Ectodermal cell (in vitro differentiated cells): ENCODE measurements around the gene HK2.
"Not testable (repeated sequence)": the region's sequence is repeated elsewhere in the genome, so short reads cannot be mapped to it uniquely, and the experiment has no call there.

Source experiments
- H3K27ac ChIP-seq: 2 replicates; pipeline ENCODE4 v1.7.0; 2013; ENCODE audit warnings: mild to moderate bottlenecking, low read depth, low read length; ENCODE audit not compliant: insufficient read depth, poor library complexity, severe bottlenecking
- H3K27me3 ChIP-seq: 2 replicates; pipeline ENCODE4 v1.7.0; 2013; ENCODE audit warnings: mild to moderate bottlenecking, low read length; ENCODE audit not compliant: insufficient read depth, control insufficient read depth, poor library complexity, severe bottlenecking
- H3K36me3 ChIP-seq: one replicate; pipeline ENCODE4 v1.7.0; 2013; ENCODE audit warnings: low read length; ENCODE audit not compliant: control insufficient read depth, insufficient read depth
- H3K4me1 ChIP-seq: one replicate; pipeline ENCODE4 v1.7.0; 2013; ENCODE audit warnings: low read length; ENCODE audit not compliant: control insufficient read depth, insufficient read depth
- H3K4me3 ChIP-seq: 2 replicates; pipeline ENCODE4 v1.7.0; 2013; ENCODE audit warnings: low read depth, low read length, control low read depth; ENCODE audit not compliant: insufficient read depth
- H3K9me3 ChIP-seq: 2 replicates; pipeline ENCODE4 v1.7.0; 2013; ENCODE audit warnings: mild to moderate bottlenecking, low read length, moderate library complexity; ENCODE audit not compliant: control insufficient read depth
- WGBS, 2 experiments: methylation state at CpG; one replicate each; pipeline ENCODE4 v1.1.7; 2013; ENCODE audit warnings: missing lambda C conversion rate in 2 of 2; 5-methylcytosine and 5-hydroxymethylcytosine counted together

Gene HK2

GRCh38 chr2:74894272-74894981 lies 60.5 kb downstream of the HK2 start:
- Histone ChIP-seq H3K27me3 (no peaks in the 10 kb centered on the region), H3K9me3 (no peaks in the 10 kb centered on the region), H3K27ac (no peak overlapping the region), H3K4me1 (no peaks in the 10 kb centered on the region), H3K4me3 (no peak overlapping the region), H3K36me3 (peaks cover 9% of the 10 kb centered on the region)
- 94 to 97% methylated on average over 4 to 6 of the region's 6 CpGs for WGBS, 2 experiments

DNA sequence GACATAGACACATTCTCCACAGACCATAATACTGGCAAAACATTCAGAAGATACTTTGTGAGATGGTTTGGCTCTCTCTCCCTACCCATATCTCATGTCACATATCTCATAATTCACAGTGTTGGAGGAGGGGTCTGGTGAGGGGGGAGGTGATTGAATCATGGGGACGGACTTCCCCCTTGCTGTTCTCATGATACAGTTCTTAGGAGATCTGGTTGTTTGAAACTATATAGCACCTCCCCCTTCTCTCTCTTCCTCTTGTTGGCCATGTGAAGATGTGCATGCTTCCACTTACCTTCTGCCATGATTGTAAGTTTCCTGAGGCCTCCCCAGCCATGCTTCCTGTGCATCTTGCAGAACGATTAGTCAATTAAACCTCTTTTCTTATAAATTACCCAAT lies 61.1 kb downstream of the HK2 start:
- Histone ChIP-seq H3K4me3 (no peak overlapping the region), H3K27ac (no peak overlapping the region), H3K9me3 (no peaks in the 10 kb centered on the region), H3K27me3 (no peaks in the 10 kb centered on the region), H3K36me3 (peaks cover 3% of the 10 kb centered on the region), H3K4me1 (no peaks in the 10 kb centered on the region)
- WGBS, 2 experiments: 100% methylated on average over 2 of the region's 2 CpGs; no CpG with 5 or more reads in 1 of the 2 experiments

DNA sequence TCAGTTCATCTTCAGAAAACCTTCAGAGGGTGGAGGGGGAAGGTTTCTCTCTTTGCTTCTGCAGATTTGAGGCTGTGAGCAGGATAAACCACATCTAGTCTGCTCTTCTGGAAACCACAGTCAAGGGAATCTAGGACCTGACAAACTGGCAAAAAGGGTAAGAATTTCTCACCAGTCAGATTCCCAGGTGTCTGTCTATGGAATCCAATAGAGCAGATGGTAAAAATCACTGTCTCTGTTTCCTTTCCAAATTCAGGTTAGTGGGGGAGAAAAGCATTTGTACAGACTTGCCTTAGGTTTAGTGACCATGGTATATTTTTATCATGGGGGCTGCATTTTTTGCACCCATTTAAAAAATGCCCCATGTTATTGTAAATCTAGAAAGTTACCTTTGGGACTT lies 62.3 kb downstream of the HK2 start:
- Histone ChIP-seq H3K27me3 (no peaks in the 10 kb centered on the region), H3K27ac (no peak overlapping the region), H3K4me1 (no peaks in the 10 kb centered on the region), H3K4me3 (no peak overlapping the region), H3K36me3 (no peaks in the 10 kb centered on the region), H3K9me3 (no peaks in the 10 kb centered on the region)

DNA sequence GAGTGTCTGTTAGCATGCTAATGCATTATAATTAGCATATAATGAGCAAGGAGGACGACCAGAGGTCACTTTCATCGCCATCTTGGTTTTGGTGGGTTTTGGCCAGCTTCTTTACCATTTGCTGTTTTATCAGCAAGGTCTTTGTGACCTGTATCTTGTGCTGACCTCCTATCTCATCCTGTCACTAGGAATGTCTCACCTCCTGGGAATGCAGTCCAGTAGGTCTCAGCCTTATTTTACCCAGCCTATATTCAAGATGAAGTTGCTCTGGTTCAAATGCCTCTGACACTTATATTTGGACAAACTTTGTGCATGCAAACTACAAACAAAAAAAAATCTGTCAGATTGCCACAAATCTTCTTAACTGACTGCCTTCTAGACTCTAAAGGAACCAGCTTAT lies 66.3 kb downstream of the HK2 start:
- not testable (repeated sequence) for H3K4me3 ChIP-seq, H3K4me1 ChIP-seq, H3K27me3 ChIP-seq, H3K36me3 ChIP-seq, H3K27ac ChIP-seq, H3K9me3 ChIP-seq
- WGBS, 2 experiments: 80 to 90% methylated on average over 2 of the region's 2 CpGs

- no peaks in the 10 kb centered on the region for H3K36me3 ChIP-seq
- no peaks in the 10 kb centered on the region for H3K4me1 ChIP-seq
- no peaks in the 10 kb centered on the region for H3K27me3 ChIP-seq
- 88 to 94% methylated on average over 3 of the region's 3 CpGs for WGBS, 2 experiments
- no peak overlapping the region for H3K27ac ChIP-seq
- no peaks in the 10 kb centered on the region for H3K9me3 ChIP-seq
- no peak overlapping the region for H3K4me3 ChIP-seq
Measured at GRCh38 chr2:74902281-74902860, 68.4 kb downstream of the HK2 start.

GRCh38 chr2:74906395-74906794 lies 72.5 kb downstream of the HK2 start:
- Histone ChIP-seq H3K9me3 (no peaks in the 10 kb centered on the region), H3K4me3 (no peak overlapping the region), H3K27me3 (no peaks in the 10 kb centered on the region), H3K27ac (no peak overlapping the region), H3K4me1 (no peaks in the 10 kb centered on the region), H3K36me3 (no peaks in the 10 kb centered on the region)
- 88 to 94% methylated on average over 5 of the region's 5 CpGs for WGBS, 2 experiments

DNA sequence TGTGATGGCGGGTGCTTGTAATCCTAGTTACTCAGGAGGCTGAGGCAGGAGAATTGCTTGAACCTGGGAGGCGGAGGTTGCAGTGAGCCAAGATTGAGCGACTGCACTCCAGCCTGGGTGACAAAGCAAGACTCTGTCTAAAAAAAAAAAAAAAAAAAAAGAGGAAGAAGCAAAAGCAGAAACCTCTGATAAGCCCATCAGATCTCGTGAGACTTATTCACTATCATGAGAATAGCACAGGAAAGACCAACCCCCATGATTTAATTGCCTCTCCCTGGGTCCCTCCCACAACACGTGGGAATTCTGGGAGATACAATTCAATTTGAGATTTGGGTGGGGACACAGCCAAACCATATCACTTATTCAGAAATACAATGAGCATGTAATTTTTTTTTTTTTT lies 73.6 kb downstream of the HK2 start:
- WGBS, 2 experiments: 85 to 93% methylated on average over 4 to 5 of the region's 5 CpGs
- not testable (repeated sequence) for H3K9me3 ChIP-seq, H3K4me3 ChIP-seq, H3K27me3 ChIP-seq, H3K4me1 ChIP-seq, H3K36me3 ChIP-seq, H3K27ac ChIP-seq

DNA sequence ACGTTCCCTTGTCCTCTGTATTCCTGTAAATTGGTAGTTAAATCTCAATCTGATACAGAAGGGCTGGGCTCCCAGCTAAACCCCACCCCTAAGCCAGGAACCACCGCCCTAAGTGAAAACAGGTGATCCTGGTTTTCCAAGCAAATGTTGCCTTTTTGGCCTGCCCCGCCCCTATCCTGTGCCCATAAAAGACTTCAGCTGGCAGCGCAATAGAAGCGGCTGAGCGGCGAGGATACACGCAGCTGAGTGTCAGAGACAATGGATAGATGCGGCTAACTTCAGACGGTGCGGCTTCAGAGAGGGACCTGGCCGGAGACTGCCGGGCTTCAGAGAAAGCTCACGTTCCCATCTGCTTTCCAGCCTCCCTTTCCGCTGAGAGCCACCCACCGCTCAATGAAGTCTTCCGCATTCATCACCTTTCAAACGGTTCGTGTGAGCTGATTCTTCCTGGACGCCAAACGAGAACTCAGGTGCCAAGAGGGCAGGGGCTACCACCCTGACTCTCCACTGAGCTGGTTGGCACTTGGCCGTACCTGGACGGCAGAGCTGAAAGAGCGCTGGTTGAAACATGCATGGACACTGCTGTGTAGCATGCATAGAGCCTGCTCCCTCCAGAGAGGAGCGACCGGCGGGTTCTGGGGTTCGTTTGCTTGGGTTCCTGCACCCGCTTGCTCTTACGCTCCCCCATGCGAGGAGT lies 75.0 kb downstream of the HK2 start:
- no peaks in the 10 kb centered on the region for H3K27me3 ChIP-seq
- no peaks in the 10 kb centered on the region for H3K4me1 ChIP-seq
- no peaks in the 10 kb centered on the region for H3K36me3 ChIP-seq
- H3K9me3 ChIP-seq: no peaks in the 10 kb centered on the region
- H3K27ac ChIP-seq: no peak overlapping the region
- WGBS, 2 experiments: 90 to 91% methylated on average over 31 of the region's 31 CpGs
- H3K4me3 ChIP-seq: no peak overlapping the region

DNA sequence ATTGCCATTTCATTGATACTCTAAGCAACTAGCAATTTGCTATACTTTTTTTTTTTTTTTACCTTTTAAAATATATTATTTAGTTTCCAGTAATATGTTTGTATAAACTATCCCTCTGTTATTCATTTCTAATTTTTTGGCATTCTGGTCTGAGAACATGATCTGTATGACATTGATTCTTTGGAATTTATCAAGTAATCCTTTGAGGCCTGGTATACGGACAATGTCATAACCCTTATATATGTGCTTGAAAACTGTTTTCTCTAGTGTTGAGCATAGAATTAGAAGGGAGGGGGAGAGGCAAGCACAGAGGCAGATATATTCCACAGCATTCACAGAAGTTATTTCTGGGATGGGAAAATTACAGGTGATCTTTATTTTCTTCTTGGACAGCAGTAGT lies 76.3 kb downstream of the HK2 start:
- Histone ChIP-seq H3K27ac (no peak overlapping the region), H3K4me1 (no peaks in the 10 kb centered on the region), H3K36me3 (no peaks in the 10 kb centered on the region), H3K9me3 (no peaks in the 10 kb centered on the region), H3K4me3 (no peak overlapping the region), H3K27me3 (no peaks in the 10 kb centered on the region)
- 92 to 100% methylated on average over 1 of the region's 1 CpG for WGBS, 2 experiments

GRCh38 chr2:74911061-74911460 lies 77.1 kb downstream of the HK2 start:
- no peaks in the 10 kb centered on the region for H3K36me3 ChIP-seq
- no peaks in the 10 kb centered on the region for H3K9me3 ChIP-seq
- no peak overlapping the region for H3K4me3 ChIP-seq
- no peak overlapping the region for H3K27ac ChIP-seq
- H3K27me3 ChIP-seq: no peaks in the 10 kb centered on the region
- no peaks in the 10 kb centered on the region for H3K4me1 ChIP-seq
- 77 to 79% methylated on average over 3 to 4 of the region's 4 CpGs for WGBS, 2 experiments
